H1 (cell line): ENCODE data around the gene GCK. TPM values are rescaled to one million over a fixed set of nuclear protein-coding genes. Genes with fewer than 3 reads are reported as not detected.

Source experiments
- CTCF ChIA-PET: fragments of 300-600 bp; sonication (Branson Sonifier 250); formaldehyde crosslinking; loops from one replicate; lab custom pipeline; 2021; ENCODE audit not compliant: partially characterized antibody; lab: Charles Lee
- POLR2A ChIA-PET: fragments of 300-600 bp; sonication (Branson Sonifier 250); formaldehyde crosslinking; loops from one replicate; lab custom pipeline; 2021; ENCODE audit warnings: inconsistent platforms; ENCODE audit not compliant: partially characterized antibody; lab: Charles Lee
- DNase-seq, 2 experiments: peaks; one replicate each; pipeline versions ENCODE4 v3.0.0 to v3.0.0-alpha.2; 2010 to 2022; ENCODE audit warnings: low spot score in 2 of 2, low read depth in 1 of 2, mixed read lengths in 1 of 2
- FAIRE-seq: peaks from 2 replicates; lab custom pipeline; 2011; peaks lifted over from hg19 to GRCh38; lab: Jason Lieb, UNC
- H2AFZ ChIP-seq: 2 replicates; pipeline ENCODE4 v1.8.1; 2012; ENCODE audit warnings: low read length, inconsistent platforms
- H2AK5ac ChIP-seq: 2 replicates; pipeline ENCODE4 v1.6.1; 2013; ENCODE audit warnings: low read depth, low read length
- H2BK120ac ChIP-seq: replicated peaks from 2 replicates; pipeline ENCODE3; 2013; ENCODE audit warnings: low read depth, low read length, inconsistent platforms
- H2BK12ac ChIP-seq: 2 replicates; pipeline ENCODE4 v1.6.1; 2013; ENCODE audit warnings: low read depth, low read length
- H2BK15ac ChIP-seq: 2 replicates; pipeline ENCODE4 v1.6.1; 2013; ENCODE audit warnings: low read length
- H2BK20ac ChIP-seq: 2 replicates; pipeline ENCODE4 v1.6.1; 2013; ENCODE audit warnings: low read length
- H2BK5ac ChIP-seq: 2 replicates; pipeline ENCODE4 v1.6.1; 2013; ENCODE audit warnings: low read depth, low read length
- H3K14ac ChIP-seq: 2 replicates; pipeline ENCODE4 v1.6.1; 2013; ENCODE audit warnings: inconsistent platforms; ENCODE audit not compliant: insufficient read length
- H3K18ac ChIP-seq: 2 replicates; pipeline ENCODE4 v1.6.1; 2013; ENCODE audit warnings: low read length; ENCODE audit errors: extremely low read depth
- H3K23ac ChIP-seq: 2 replicates; pipeline ENCODE4 v1.6.1; 2013; ENCODE audit warnings: inconsistent platforms; ENCODE audit not compliant: insufficient read length
- H3K23me2 ChIP-seq: 2 replicates; pipeline ENCODE4 v1.6.1; 2013; ENCODE audit warnings: low read depth, low read length
- H3K27ac ChIP-seq: 2 replicates; pipeline ENCODE4 v1.6.1; 2011; ENCODE audit warnings: low read depth, low read length, inconsistent platforms
- H3K27me3 ChIP-seq, 4 experiments: replicated peaks in 1 of 4; 1 replicate in 1 of 4; 2 replicates in 3 of 4; pipeline versions ENCODE4 v1.6.1 to v1.8.1; 2011 to 2013; ENCODE audit warnings: low read length in 3 of 4, mild to moderate bottlenecking in 3 of 4, inconsistent platforms in 2 of 4, mixed read lengths in 2 of 4, moderate library complexity in 1 of 4; ENCODE audit not compliant: control insufficient read depth in 3 of 4, insufficient read depth in 3 of 4; ENCODE audit errors: extremely low read depth in 1 of 4
- H3K36me3 ChIP-seq, 4 experiments: 2 replicates each; pipeline versions ENCODE4 v1.6.1 to v1.8.1; 2011 to 2013; ENCODE audit warnings: mild to moderate bottlenecking in 4 of 4, low read length in 3 of 4, moderate library complexity in 2 of 4, control low read depth in 1 of 4, inconsistent platforms in 1 of 4; ENCODE audit not compliant: insufficient read depth in 4 of 4, control insufficient read depth in 2 of 4
- H3K4ac ChIP-seq: replicated peaks from 2 replicates; pipeline ENCODE3; 2013; ENCODE audit warnings: low read length, low read depth, mixed read lengths, inconsistent platforms; ENCODE audit not compliant: insufficient read length
- H3K4me1 ChIP-seq, 4 experiments: replicated peaks in 1 of 4; 1 replicate in 1 of 4; 2 replicates in 3 of 4; pipeline versions ENCODE4 v1.6.1 to v1.8.1; 2011 to 2013; ENCODE audit warnings: low read length in 3 of 4, inconsistent platforms in 2 of 4, mixed read lengths in 1 of 4; ENCODE audit not compliant: insufficient read depth in 4 of 4, control insufficient read depth in 3 of 4
- H3K4me2 ChIP-seq, 2 experiments: 2 replicates each; pipeline versions ENCODE4 v1.6.1 to v1.8.1; 2011 to 2013; ENCODE audit warnings: low read depth in 2 of 2, low read length in 2 of 2, control low read depth in 1 of 2, inconsistent platforms in 1 of 2, mild to moderate bottlenecking in 1 of 2; ENCODE audit not compliant: insufficient read depth in 1 of 2
- H3K4me3 ChIP-seq, 4 experiments: fragments of 200-600, 300-600 bp in 1 of 4; sonication (generic), shearing (Covaris generic), sonication (Bioruptor Twin) in 1 of 4; 2 replicates each; pipeline versions ENCODE4 v1.5.1 to v1.8.1; 2011 to 2016; ENCODE audit warnings: low read length in 4 of 4, low read depth in 3 of 4, control low read depth in 2 of 4, inconsistent platforms in 2 of 4, mild to moderate bottlenecking in 2 of 4, mixed read lengths in 1 of 4, moderate library complexity in 1 of 4; ENCODE audit not compliant: insufficient read depth in 2 of 4; ENCODE audit errors: extremely low read depth in 1 of 4
- H3K56ac ChIP-seq: replicated peaks from 2 replicates; pipeline ENCODE3; 2013; ENCODE audit warnings: low read depth, mild to moderate bottlenecking, mixed read lengths, low read length, inconsistent platforms; ENCODE audit not compliant: insufficient read length
- H3K79me1 ChIP-seq: 2 replicates; pipeline ENCODE4 v1.6.1; 2013; ENCODE audit warnings: low read depth, low read length, control low read depth
- H3K79me2 ChIP-seq, 2 experiments: 2 replicates each; pipeline versions ENCODE4 v1.6.1 to v1.8.1; 2012 to 2013; ENCODE audit warnings: low read length in 2 of 2, mild to moderate bottlenecking in 2 of 2, inconsistent platforms in 1 of 2; ENCODE audit not compliant: insufficient read depth in 2 of 2, control insufficient read depth in 1 of 2
- H3K9ac ChIP-seq, 4 experiments: replicated peaks in 1 of 4; 1 replicate in 1 of 4; 2 replicates in 3 of 4; pipeline versions ENCODE4 v1.6.1 to v1.8.1; 2011 to 2013; ENCODE audit warnings: low read depth in 3 of 4, low read length in 3 of 4, control low read depth in 2 of 4, mild to moderate bottlenecking in 2 of 4, moderate library complexity in 2 of 4, inconsistent platforms in 1 of 4; ENCODE audit errors: extremely low read depth in 1 of 4
- H3K9me3 ChIP-seq, 2 experiments: 2 replicates each; pipeline versions ENCODE4 v1.6.1 to v1.8.1; 2012 to 2013; ENCODE audit warnings: mild to moderate bottlenecking in 2 of 2, moderate library complexity in 2 of 2, control low read depth in 1 of 2, inconsistent platforms in 1 of 2, low read depth in 1 of 2, low read length in 1 of 2, mixed read lengths in 1 of 2; ENCODE audit not compliant: insufficient read depth in 2 of 2
- H4K20me1 ChIP-seq, 2 experiments: replicated peaks in 1 of 2; 2 replicates each; pipeline versions ENCODE3 to v1.8.1; 2011 to 2013; ENCODE audit warnings: inconsistent platforms in 2 of 2, low read length in 2 of 2, mild to moderate bottlenecking in 1 of 2; ENCODE audit not compliant: insufficient read depth in 2 of 2, control insufficient read depth in 1 of 2
- H4K5ac ChIP-seq: 2 replicates; pipeline ENCODE4 v1.6.1; 2013; ENCODE audit warnings: low read length, low read depth, mixed read lengths, inconsistent platforms; ENCODE audit not compliant: insufficient read length
- H4K8ac ChIP-seq: 2 replicates; pipeline ENCODE4 v1.8.0; 2013; ENCODE audit warnings: mild to moderate bottlenecking, moderate library complexity, low read length, inconsistent platforms; ENCODE audit not compliant: insufficient read depth; ENCODE audit errors: extremely low read depth
- H4K91ac ChIP-seq: replicated peaks from 2 replicates; pipeline ENCODE3; 2013; ENCODE audit warnings: low read length, mixed read lengths, inconsistent platforms; ENCODE audit not compliant: insufficient read length
- CBX8 ChIP-seq: fragments of 300-800, 300-1000 bp; sonication (generic); IDR thresholded peaks from 2 replicates; pipeline ENCODE4 v1.7.1; 2016; ENCODE audit warnings: low read depth, low read length, borderline replicate concordance
- CHD1 ChIP-seq: IDR thresholded peaks from 2 replicates; pipeline ENCODE4 v1.6.1; 2012; ENCODE audit warnings: low read depth, low read length, improper control_type of control experiment
- CREB1 ChIP-seq: IDR thresholded peaks from 2 replicates; pipeline ENCODE4 v1.6.1; 2012; ENCODE audit warnings: inconsistent platforms
- GTF2F1 ChIP-seq: IDR thresholded peaks from 2 replicates; pipeline ENCODE4 v1.6.1; 2012; ENCODE audit warnings: low read depth, low read length, improper control_type of control experiment, borderline replicate concordance
- JUN ChIP-seq: IDR thresholded peaks from 2 replicates; pipeline ENCODE4 v1.6.1; 2011; ENCODE audit warnings: low read depth, mild to moderate bottlenecking, improper control_type of control experiment, low read length
- RAD21 ChIP-seq, 2 experiments: IDR thresholded peaks in 1 of 2; conservative IDR thresholded peaks in 1 of 2; 2 replicates each; pipeline ENCODE4 v1.6.1; 2011; ENCODE audit warnings: low read depth in 2 of 2, low read length in 2 of 2, improper control_type of control experiment in 1 of 2, inconsistent platforms in 1 of 2, mild to moderate bottlenecking in 1 of 2, moderate library complexity in 1 of 2
- SP4 ChIP-seq: IDR thresholded peaks from 2 replicates; pipeline ENCODE4 v1.6.1; 2012; ENCODE audit warnings: low read length, inconsistent platforms
- SUZ12 ChIP-seq: fragments of 200-600 bp; sonication (generic); IDR thresholded peaks from 2 replicates; pipeline ENCODE4 v1.6.1; 2012; ENCODE audit warnings: mild to moderate bottlenecking, inconsistent platforms, low read length, moderate library complexity, mixed read lengths
- TAF1 ChIP-seq: IDR thresholded peaks from 2 replicates; pipeline ENCODE4 v1.6.1; 2011; ENCODE audit warnings: mild to moderate bottlenecking, low read depth, low read length
- TCF12 ChIP-seq: IDR thresholded peaks from 2 replicates; pipeline ENCODE4 v1.6.1; 2011; ENCODE audit warnings: low read depth, mild to moderate bottlenecking, low read length
- USF2 ChIP-seq: IDR thresholded peaks from 2 replicates; pipeline ENCODE4 v1.6.1; 2011; ENCODE audit warnings: low read length, improper control_type of control experiment
- ZNF274 ChIP-seq: IDR thresholded peaks from 2 replicates; pipeline ENCODE4 v1.7.0; 2012; ENCODE audit warnings: low read length, borderline replicate concordance; ENCODE audit errors: extremely low read depth
- WGBS, 2 experiments: shearing (Covaris generic) in 1 of 2; methylation state at CpG; one replicate each; pipeline versions ENCODE4 v1.1.6 to v1.1.7; 2013 to 2015; ENCODE audit warnings: low lambda C conversion rate in 2 of 2, mixed read lengths in 2 of 2, inconsistent platforms in 1 of 2, low coverage in 1 of 2, missing lambda C conversion rate in 1 of 2; ENCODE audit not compliant: insufficient replicate concordance in 2 of 2, insufficient coverage in 1 of 2, insufficient read length in 1 of 2; ENCODE audit errors: extremely low coverage in 1 of 2, missing lambda C conversion rate in 1 of 2; 5-methylcytosine and 5-hydroxymethylcytosine counted together
- polyA plus RNA-seq, 7 experiments: library from polyadenylated mRNA; depleted of rRNA in 3 of 7; stranded (reverse) in 5 of 7; unstranded in 2 of 7; fragments of >200 nt in 5 of 7; fragments of 200-250 nt in 2 of 7; gene quantifications; 1 replicate in 5 of 7; 2 replicates in 1 of 7; 4 replicates in 1 of 7; pipeline versions ENCODE4 v1.2.1 to v1.2.3, GENCODE V29; 2011 to 2013; ENCODE audit warnings: missing spikeins in 2 of 7, mixed read lengths in 2 of 7
- total RNA-seq: library from RNA; stranded (reverse); fragmentation: NEBNext Ultra II Directional; extraction: Animal tissue kit (Norgen Biotek cat#: 25700); gene quantifications from 2 replicates; pipeline ENCODE4 v1.2.1, GENCODE V29; 2021

GCK gene
- total and polyA plus RNA-seq, 2 of the 8 experiments (the other 6 are each of a cell fraction or from before 2014, with no cell fraction given) = 2.4 to 4.9 TPM

GRCh38 chr7:44213206-44213876 lies 24.1 kb upstream of the GCK start:
- Histone ChIP-seq H3K18ac (no peak overlapping the region), H3K4me3 (no peak overlapping the region), H3K23me2 (no peaks in the 10 kb centered on the region), H3K36me3 (peaks cover 16 to 37% (median 24%) of the 10 kb centered on the region in 4 experiments), H3K27ac (peak overlapping the region; percentile 36; the same call in 1 of the 2 replicates), H2AFZ (no peak overlapping the region), H3K14ac (no peak overlapping the region), H2AK5ac (no peak overlapping the region), H4K20me1 (peaks cover 0 to 5% of the 10 kb centered on the region in 2 experiments), H3K4me1 (peaks cover 0 to 17% (median 11%) of the 10 kb centered on the region in 4 experiments; a peak in 6 of 7 replicates), H3K9me3 (no peaks in the 10 kb centered on the region), H3K9ac (no peak overlapping the region; a peak in 1 of 7 replicates), H3K79me2 (no peaks in the 10 kb centered on the region), H3K4me2 (no peak overlapping the region), H3K27me3 (no peaks in the 10 kb centered on the region), H4K8ac (peak overlapping the region; percentile 18; the same call in 1 of the 2 replicates), H3K23ac (no peak overlapping the region), H2BK20ac (no peak overlapping the region), H2BK5ac (peak overlapping the region; percentile 35; the same call in 1 of the 2 replicates), H3K4ac (no peak overlapping the region), H2BK120ac (no peak overlapping the region), H3K56ac (no peak overlapping the region), H4K91ac (no peak overlapping the region), H2BK12ac (no peak overlapping the region), H2BK15ac (no peak overlapping the region), H3K79me1 (no peaks in the 10 kb centered on the region), H4K5ac (no peak overlapping the region)
- ChIA-PET CTCF (interaction anchor here (0.8 to 6.0 kb wide), 8 partner anchors 10 to 82 kb away, joined by 3 to 35 read pairs (median 6); partner anchors contain the start of gene YKT6), POLR2A (no interaction called here)
- FAIRE-seq (no peak), DNase-seq (no peak)
- WGBS, 2 experiments = 91% methylated on average over 3 of the region's 3 CpGs; no CpG with 5 or more reads in 1 of the 2 experiments
- TF ChIP-seq GTF2F1 (no peak), CHD1 (no peak), SP4 (no peak), SUZ12 (no peak), CREB1 (no peak), TCF12 (no peak), RAD21 (IDR thresholded peaks at IDR 0.05 in 1 of 2, conservative IDR thresholded peaks at IDR 0.05 in 1 of 2; ENCODE audit: low read depth in 2 of 2, low read length in 2 of 2) (no peak), TAF1 (no peak), ZNF274 (no peak), CBX8 (no peak), USF2 (no peak), JUN (no peak)
